Epithelial cell of alveolus of lung (primary cell): ENCODE results near the gene ZNF747. TPM values are rescaled to one million over a fixed set of nuclear protein-coding genes. Genes with fewer than 3 reads are reported as not detected.

Experiments used
- total RNA-seq: library from RNA; depleted of rRNA; stranded (reverse); fragments of >200 nt; gene quantifications from 2 replicates; pipeline ENCODE4 v1.2.1, GENCODE V29; 2015

The ZNF747 gene
- 10.5 and 14.0 TPM in 2 replicates for total RNA-seq

GRCh38 chr16:30534368-30535105 lies at the start of gene ZNF747:
Gene ZNF747, minus strand, starts transcription at chr16:30534858. Its CDS starts 179 bp downstream, at chr16:30534679.

GRCh38 chr16:30571445-30572322 lies 37.0 kb upstream of the ZNF747 start, which contains the start of gene ZNF688:
Gene ZNF688, minus strand, starts transcription at chr16:30571714. Its CDS starts 85 bp downstream, at chr16:30571629.

GRCh38 chr16:30557957-30558788 lies 23.5 kb upstream of the ZNF747 start, which contains the start of gene ZNF764:
Gene ZNF764, minus strand, starts transcription at chr16:30558374. Its CDS starts 192 bp downstream, at chr16:30558182.

GRCh38 chr16:30526137-30526822 lies 8.4 kb downstream of the ZNF747 start, which contains the start of gene ZNF768:
Gene ZNF768, minus strand, starts transcription at chr16:30526566. Its CDS starts 153 bp downstream, at chr16:30526413.

Other genes with a start within 250 kb of the ZNF747 start
- gene CD2BP2, start 179.6 kb downstream of the ZNF747 start, total RNA-seq: 46.3 and 53.2 TPM in 2 replicates
- gene TBC1D10B, start 164.4 kb downstream of the ZNF747 start, total RNA-seq: 40.4 and 40.9 TPM in 2 replicates
- 21.2 TPM in 1 of 2 replicates, not detected in the other for gene MYL11, start 160.1 kb downstream of the ZNF747 start, total RNA-seq
- gene SEPTIN1, start 152.3 kb downstream of the ZNF747 start, total RNA-seq: 0.32 TPM in 1 of 2 replicates, not detected in the other
- gene ZNF48, start 139.4 kb downstream of the ZNF747 start, total RNA-seq: 9.6 and 10.1 TPM in 2 replicates
- gene ZNF771, start 127.3 kb downstream of the ZNF747 start, total RNA-seq: 14.0 and 26.6 TPM in 2 replicates
- 12.5 and 34.5 TPM in 2 replicates for gene DCTPP1, start 104.8 kb downstream of the ZNF747 start, total RNA-seq
- gene SEPHS2, start 89.0 kb downstream of the ZNF747 start, total RNA-seq: 27.3 and 34.8 TPM in 2 replicates
- not detected in 2 replicates for gene ITGAL, start 62.1 kb downstream of the ZNF747 start, total RNA-seq
- 31.4 and 34.0 TPM in 2 replicates for gene ZNF768, start 8.3 kb downstream of the ZNF747 start, total RNA-seq
- gene ZNF764, start 23.5 kb upstream of the ZNF747 start, total RNA-seq: 7.1 and 17.6 TPM in 2 replicates
- gene ZNF688, start 36.9 kb upstream of the ZNF747 start, total RNA-seq: 7.7 and 10.6 TPM in 2 replicates
- 2.2 and 9.3 TPM in 2 replicates for gene ZNF785, start 50.8 kb upstream of the ZNF747 start, total RNA-seq
- 6.3 and 9.3 TPM in 2 replicates for gene ZNF689, start 75.5 kb upstream of the ZNF747 start, total RNA-seq
- 18.5 and 27.5 TPM in 2 replicates for gene PRR14, start 116.1 kb upstream of the ZNF747 start, total RNA-seq
- 28.4 and 40.0 TPM in 2 replicates for gene FBRS, start 123.6 kb upstream of the ZNF747 start, total RNA-seq
- gene SRCAP, start 164.3 kb upstream of the ZNF747 start, total RNA-seq: 14.7 and 25.2 TPM in 2 replicates
- 22.7 and 24.2 TPM in 2 replicates for gene PHKG2, start 213.6 kb upstream of the ZNF747 start, total RNA-seq
- 0.40 and 3.0 TPM in 2 replicates for gene CFAP119, start 227.2 kb upstream of the ZNF747 start, total RNA-seq
- gene RNF40, start 227.5 kb upstream of the ZNF747 start, total RNA-seq: 49.6 and 90.0 TPM in 2 replicates